SKM-1 (cell line): ENCODE measurements around the gene TULP1.

Source experiments
- DNase-seq: peaks from one replicate; lab custom pipeline; 2025; ENCODE audit not compliant: unreplicated experiment; lab: John Stamatoyannopoulos, UW

Gene TULP1

GRCh38 chr6:35497571-35498421 is 14.9 kb downstream of the TULP1 start:
- no peak for DNase-seq

- no peak for DNase-seq
Observed at GRCh38 chr6:35496841-35497570, 15.7 kb downstream of the TULP1 start, which contains the start of gene TEAD3. TSS of gene TEAD3 (minus strand) at chr6:35497079.

- DNase-seq = no peak
Observed at GRCh38 chr6:35496036-35496840, 16.5 kb downstream of the TULP1 start.

- DNase-seq = no peak
Observed at GRCh38 chr6:35495258-35496035, 17.2 kb downstream of the TULP1 start.

GRCh38 chr6:35494161-35494563 is 18.5 kb downstream of the TULP1 start:
- no peak for DNase-seq

- DNase-seq = no peak
Observed at GRCh38 chr6:35493307-35493983, 19.3 kb downstream of the TULP1 start.

- no peak for DNase-seq
Observed at GRCh38 chr6:35492974-35493284, 19.8 kb downstream of the TULP1 start.

- no peak for DNase-seq
Observed at GRCh38 chr6:35492258-35492973, 20.3 kb downstream of the TULP1 start.

- DNase-seq = no peak
Observed at GRCh38 chr6:35491558-35492257, 21.0 kb downstream of the TULP1 start.

- no peak for DNase-seq
Observed at GRCh38 chr6:35490821-35491557, 21.7 kb downstream of the TULP1 start.

GRCh38 chr6:35489995-35490791 is 22.5 kb downstream of the TULP1 start:
- no peak for DNase-seq

GRCh38 chr6:35489066-35489465 is 23.6 kb downstream of the TULP1 start:
- peak; percentile 99 for DNase-seq

GRCh38 chr6:35488517-35488862 is 24.2 kb downstream of the TULP1 start:
- no peak for DNase-seq

- DNase-seq = peak; percentile 88
Observed at GRCh38 chr6:35487658-35488516, 24.8 kb downstream of the TULP1 start.

GRCh38 chr6:35486005-35486925 is 26.4 kb downstream of the TULP1 start:
- no peak for DNase-seq
